ENCODE data around the gene C19orf38.
"Not testable (repeated sequence)": the region's sequence is repeated elsewhere in the genome, so short reads cannot be mapped to it uniquely, and the experiment has no call there.

C19orf38 gene

DNA sequence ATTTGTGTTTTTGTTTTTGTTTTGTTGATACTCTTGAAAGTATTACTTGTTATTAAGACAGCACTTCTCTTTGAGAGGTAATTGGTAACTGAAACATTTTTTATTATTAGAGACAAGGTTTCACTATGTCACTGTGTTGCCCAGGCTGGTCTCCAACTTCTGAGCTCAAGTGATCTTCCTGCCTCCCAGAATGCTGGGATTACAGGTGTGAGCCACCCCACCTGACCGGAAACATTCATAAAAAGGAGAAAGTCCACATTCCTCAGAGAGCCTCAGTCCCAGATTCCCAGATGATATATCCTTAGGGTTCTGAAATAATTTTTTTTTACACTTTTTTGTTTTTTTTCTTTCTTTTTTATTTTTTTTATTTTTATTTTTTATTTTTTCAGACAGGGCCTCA, 25.8 kb downstream of the C19orf38 start:
- peaks cover 0 to 4% of the 10 kb centered on the region in 2 experiments for H3K36me3 ChIP-seq (ENCODE audit: control insufficient read depth in 1 of 2, insufficient read depth in 2 of 2, low read depth in 1 of 2, low read length in 2 of 2)
- no peak overlapping the region for H3K4me2 ChIP-seq (ENCODE audit: low read length, poor library complexity, severe bottlenecking)
- no peak overlapping the region for H2BK5ac ChIP-seq (ENCODE audit: low read depth, low read length, poor library complexity, severe bottlenecking)
- peak overlapping the region; percentile 8 for H3K9ac ChIP-seq (ENCODE audit: low read length)
- no peak overlapping the region for H2BK120ac ChIP-seq (ENCODE audit: low read depth, low read length)
- H2AK5ac ChIP-seq (ENCODE audit: low read length, severe bottlenecking) = no peak overlapping the region
- 100% methylated on average over 1 of the region's 1 CpG for WGBS
- H3K4me3 ChIP-seq (ENCODE audit: insufficient read depth in 1 of 2, low read depth in 1 of 2, low read length in 2 of 2) = no peak overlapping the region
- no peak overlapping the region for H3K4ac ChIP-seq (ENCODE audit: low read depth in 1 of 2, low read length in 2 of 2)
- peaks cover 11% of the 10 kb centered on the region for H3K4me1 ChIP-seq (ENCODE audit: control insufficient read depth, insufficient read depth, low read depth, low read length)
- H2BK15ac ChIP-seq (ENCODE audit: low read depth, poor library complexity, severe bottlenecking) = no peak overlapping the region
- DNase-seq = no peak
- H3K23ac ChIP-seq (ENCODE audit: low read length in 2 of 2) = no peak overlapping the region
- no peak overlapping the region for H3K27ac ChIP-seq (ENCODE audit: low read length, poor library complexity, severe bottlenecking)
- no peak overlapping the region for H3K14ac ChIP-seq (ENCODE audit: low read length in 2 of 2)
- no peak overlapping the region for H2BK12ac ChIP-seq (ENCODE audit: low read length in 2 of 2)
- no peak overlapping the region for H4K91ac ChIP-seq (ENCODE audit: low read length)
- no peak overlapping the region for H2AFZ ChIP-seq (ENCODE audit: low read depth, low read length)
- H3K79me1 ChIP-seq (replicated peaks; ENCODE audit: low read length, poor library complexity, severe bottlenecking) = peaks cover 19% of the 10 kb centered on the region
- no peak overlapping the region for H4K8ac ChIP-seq (ENCODE audit: low read length)
- no peaks in the 10 kb centered on the region for H3K9me3 ChIP-seq (ENCODE audit: control insufficient read depth, low read length)
- H3K18ac ChIP-seq (ENCODE audit: low read depth in 1 of 2, low read length in 2 of 2) = no peak overlapping the region
- H3K27me3 ChIP-seq (ENCODE audit: control insufficient read depth in 1 of 2, insufficient read depth in 1 of 2, low read length in 2 of 2) = no peaks in the 10 kb centered on the region

- no peak overlapping the region for H3K4me3 ChIP-seq (ENCODE audit: insufficient read depth in 1 of 2, low read depth in 1 of 2, low read length in 2 of 2)
- no peak overlapping the region for H4K8ac ChIP-seq (ENCODE audit: low read length)
- H2AFZ ChIP-seq (ENCODE audit: low read depth, low read length) = no peak overlapping the region
- H2AK5ac ChIP-seq (ENCODE audit: low read length, severe bottlenecking) = no peak overlapping the region
- no peak overlapping the region for H3K23ac ChIP-seq (ENCODE audit: low read length in 2 of 2)
- H4K91ac ChIP-seq (ENCODE audit: low read length) = no peak overlapping the region
- no peak for DNase-seq
- peaks cover 36% of the 10 kb centered on the region for H3K79me1 ChIP-seq (replicated peaks; ENCODE audit: low read length, poor library complexity, severe bottlenecking)
- H3K27me3 ChIP-seq (ENCODE audit: control insufficient read depth in 1 of 2, insufficient read depth in 1 of 2, low read length in 2 of 2) = no peaks in the 10 kb centered on the region
- peak overlapping the region in 1 of 2 experiments; percentile 53 for H3K14ac ChIP-seq (ENCODE audit: low read length in 2 of 2)
- peaks cover 0 to 7% of the 10 kb centered on the region in 2 experiments for H3K36me3 ChIP-seq (ENCODE audit: control insufficient read depth in 1 of 2, insufficient read depth in 2 of 2, low read depth in 1 of 2, low read length in 2 of 2)
- H3K4me1 ChIP-seq (ENCODE audit: control insufficient read depth, insufficient read depth, low read depth, low read length) = peaks cover 17% of the 10 kb centered on the region
- H3K9ac ChIP-seq (ENCODE audit: low read length) = no peak overlapping the region
- H2BK5ac ChIP-seq (ENCODE audit: low read depth, low read length, poor library complexity, severe bottlenecking) = no peak overlapping the region
- H3K18ac ChIP-seq (ENCODE audit: low read depth in 1 of 2, low read length in 2 of 2) = no peak overlapping the region
- H3K4ac ChIP-seq (ENCODE audit: low read depth in 1 of 2, low read length in 2 of 2) = no peak overlapping the region
- H3K4me2 ChIP-seq (ENCODE audit: low read length, poor library complexity, severe bottlenecking) = no peak overlapping the region
- 87% methylated on average over 10 of the region's 10 CpGs for WGBS
- H2BK15ac ChIP-seq (ENCODE audit: low read depth, poor library complexity, severe bottlenecking) = no peak overlapping the region
- H3K27ac ChIP-seq (ENCODE audit: low read length, poor library complexity, severe bottlenecking) = no peak overlapping the region
- H2BK120ac ChIP-seq (ENCODE audit: low read depth, low read length) = no peak overlapping the region
- no peaks in the 10 kb centered on the region for H3K9me3 ChIP-seq (ENCODE audit: control insufficient read depth, low read length)
- H2BK12ac ChIP-seq (ENCODE audit: low read length in 2 of 2) = no peak overlapping the region
Measured at GRCh38 chr19:10876459-10877240, 28.4 kb downstream of the C19orf38 start.

GRCh38 chr19:10877608-10878007, 29.4 kb downstream of the C19orf38 start:
- DNase-seq; H2BK15ac ChIP-seq (ENCODE audit: low read depth, poor library complexity, severe bottlenecking); H3K14ac ChIP-seq (ENCODE audit: low read length in 2 of 2); H3K27ac ChIP-seq (ENCODE audit: low read length, poor library complexity, severe bottlenecking); H2BK5ac ChIP-seq (ENCODE audit: low read depth, low read length, poor library complexity, severe bottlenecking); H3K18ac ChIP-seq (ENCODE audit: low read depth in 1 of 2, low read length in 2 of 2); H2BK12ac ChIP-seq (ENCODE audit: low read length in 2 of 2); H3K36me3 ChIP-seq (ENCODE audit: control insufficient read depth in 1 of 2, insufficient read depth in 2 of 2, low read depth in 1 of 2, low read length in 2 of 2); H3K4ac ChIP-seq (ENCODE audit: low read depth in 1 of 2, low read length in 2 of 2); H3K9me3 ChIP-seq (ENCODE audit: control insufficient read depth, low read length); H2BK120ac ChIP-seq (ENCODE audit: low read depth, low read length); H3K4me3 ChIP-seq (ENCODE audit: insufficient read depth in 1 of 2, low read depth in 1 of 2, low read length in 2 of 2); H2AFZ ChIP-seq (ENCODE audit: low read depth, low read length); H3K27me3 ChIP-seq (ENCODE audit: control insufficient read depth in 1 of 2, insufficient read depth in 1 of 2, low read length in 2 of 2); H4K8ac ChIP-seq (ENCODE audit: low read length); H2AK5ac ChIP-seq (ENCODE audit: low read length, severe bottlenecking); H3K4me2 ChIP-seq (ENCODE audit: low read length, poor library complexity, severe bottlenecking); H4K91ac ChIP-seq (ENCODE audit: low read length); H3K23ac ChIP-seq (ENCODE audit: low read length in 2 of 2): not testable (repeated sequence)
- Histone ChIP-seq H3K9ac (ENCODE audit: low read length) (peak overlapping the region; percentile 35), H3K4me1 (ENCODE audit: control insufficient read depth, insufficient read depth, low read depth, low read length) (peaks cover 24% of the 10 kb centered on the region), H3K79me1 (replicated peaks; ENCODE audit: low read length, poor library complexity, severe bottlenecking) (peaks cover 41% of the 10 kb centered on the region)
- WGBS = 98% methylated on average over 8 of the region's 9 CpGs

- Histone ChIP-seq H3K9me3 (ENCODE audit: control insufficient read depth, low read length) (no peaks in the 10 kb centered on the region), H2AFZ (ENCODE audit: low read depth, low read length) (no peak overlapping the region), H2BK15ac (ENCODE audit: low read depth, poor library complexity, severe bottlenecking) (no peak overlapping the region), H3K36me3 (ENCODE audit: control insufficient read depth in 1 of 2, insufficient read depth in 2 of 2, low read depth in 1 of 2, low read length in 2 of 2) (peaks cover 0 to 13% of the 10 kb centered on the region in 2 experiments), H2BK12ac (ENCODE audit: low read length in 2 of 2) (no peak overlapping the region), H3K4me2 (ENCODE audit: low read length, poor library complexity, severe bottlenecking) (no peak overlapping the region), H3K4ac (ENCODE audit: low read depth in 1 of 2, low read length in 2 of 2) (no peak overlapping the region), H3K79me1 (replicated peaks; ENCODE audit: low read length, poor library complexity, severe bottlenecking) (peaks cover 45% of the 10 kb centered on the region), H2BK120ac (ENCODE audit: low read depth, low read length) (no peak overlapping the region), H4K8ac (ENCODE audit: low read length) (no peak overlapping the region), H3K9ac (ENCODE audit: low read length) (peak overlapping the region; percentile 35), H3K27me3 (ENCODE audit: control insufficient read depth in 1 of 2, insufficient read depth in 1 of 2, low read length in 2 of 2) (no peaks in the 10 kb centered on the region), H3K14ac (ENCODE audit: low read length in 2 of 2) (no peak overlapping the region), H3K18ac (ENCODE audit: low read depth in 1 of 2, low read length in 2 of 2) (no peak overlapping the region), H3K4me1 (ENCODE audit: control insufficient read depth, insufficient read depth, low read depth, low read length) (peaks cover 27% of the 10 kb centered on the region), H4K91ac (ENCODE audit: low read length) (no peak overlapping the region), H3K4me3 (ENCODE audit: insufficient read depth in 1 of 2, low read depth in 1 of 2, low read length in 2 of 2) (no peak overlapping the region), H3K23ac (ENCODE audit: low read length in 2 of 2) (no peak overlapping the region), H3K27ac (ENCODE audit: low read length, poor library complexity, severe bottlenecking) (no peak overlapping the region), H2BK5ac (ENCODE audit: low read depth, low read length, poor library complexity, severe bottlenecking) (no peak overlapping the region), H2AK5ac (ENCODE audit: low read length, severe bottlenecking) (no peak overlapping the region)
- no peak for DNase-seq
- 88% methylated on average over 3 of the region's 3 CpGs for WGBS
Measured at GRCh38 chr19:10878253-10878652, 30.0 kb downstream of the C19orf38 start.

Measured in mesenchymal stem cell (in vitro differentiated cells and primary cell).